Progenitor cell of endocrine pancreas (in vitro differentiated cells): ENCODE measurements around the gene PTPRR. TPM values are rescaled to one million over a fixed set of nuclear protein-coding genes. Genes with fewer than 3 reads are reported as not detected.

Experiments
- DNase-seq: peaks from one replicate; pipeline ENCODE4 v3.0.0; 2021; ENCODE audit warnings: low spot score; ENCODE audit not compliant: unreplicated experiment
- H3K27ac Mint-ChIP-seq: 2 replicates; pipeline ENCODE4 v1.8.0; 2021; ENCODE audit warnings: mild to moderate bottlenecking, moderate library complexity, mixed read lengths
- H3K27me3 Mint-ChIP-seq: 2 replicates; pipeline ENCODE4 v1.8.0; 2021; ENCODE audit warnings: mixed read lengths
- H3K36me3 Mint-ChIP-seq: 2 replicates; pipeline ENCODE4 v1.8.0; 2022; ENCODE audit warnings: mixed read lengths; ENCODE audit not compliant: insufficient read depth
- H3K4me1 Mint-ChIP-seq: 2 replicates; pipeline ENCODE4 v1.8.0; 2021; ENCODE audit warnings: low read depth, mixed read lengths
- H3K4me3 Mint-ChIP-seq: 2 replicates; pipeline ENCODE4 v1.8.0; 2021; ENCODE audit warnings: low read depth, mild to moderate bottlenecking, moderate library complexity, mixed read lengths
- H3K9me3 Mint-ChIP-seq: 2 replicates; pipeline ENCODE4 v1.8.0; 2021; ENCODE audit warnings: low read depth, mixed read lengths
- CTCF ChIP-seq: fragments of 200-600 bp; sonication (generic); IDR thresholded peaks from one replicate; pipeline ENCODE4 v1.5.0; 2021; ENCODE audit warnings: antibody characterized with exemption, mild to moderate bottlenecking; ENCODE audit not compliant: unreplicated experiment
- total RNA-seq: library from RNA; stranded (reverse); gene quantifications from 2 replicates; pipeline ENCODE4 v1.2.1, GENCODE V29; 2021

The PTPRR gene
- total RNA-seq, 1 donor from 2014 or later: 0.38 TPM

GRCh38 chr12:70892593-70892992 lies 27.9 kb downstream of the PTPRR start:
- Mint-ChIP-seq H3K27me3 (no peaks in the 10 kb centered on the region), H3K9me3 (peaks cover 4% of the 10 kb centered on the region), H3K4me3 (no peak overlapping the region), H3K36me3 (no peaks in the 10 kb centered on the region), H3K4me1 (no peaks in the 10 kb centered on the region), H3K27ac (no peak overlapping the region)
- TF ChIP-seq CTCF: no peak
- DNase-seq: no peak

DNA sequence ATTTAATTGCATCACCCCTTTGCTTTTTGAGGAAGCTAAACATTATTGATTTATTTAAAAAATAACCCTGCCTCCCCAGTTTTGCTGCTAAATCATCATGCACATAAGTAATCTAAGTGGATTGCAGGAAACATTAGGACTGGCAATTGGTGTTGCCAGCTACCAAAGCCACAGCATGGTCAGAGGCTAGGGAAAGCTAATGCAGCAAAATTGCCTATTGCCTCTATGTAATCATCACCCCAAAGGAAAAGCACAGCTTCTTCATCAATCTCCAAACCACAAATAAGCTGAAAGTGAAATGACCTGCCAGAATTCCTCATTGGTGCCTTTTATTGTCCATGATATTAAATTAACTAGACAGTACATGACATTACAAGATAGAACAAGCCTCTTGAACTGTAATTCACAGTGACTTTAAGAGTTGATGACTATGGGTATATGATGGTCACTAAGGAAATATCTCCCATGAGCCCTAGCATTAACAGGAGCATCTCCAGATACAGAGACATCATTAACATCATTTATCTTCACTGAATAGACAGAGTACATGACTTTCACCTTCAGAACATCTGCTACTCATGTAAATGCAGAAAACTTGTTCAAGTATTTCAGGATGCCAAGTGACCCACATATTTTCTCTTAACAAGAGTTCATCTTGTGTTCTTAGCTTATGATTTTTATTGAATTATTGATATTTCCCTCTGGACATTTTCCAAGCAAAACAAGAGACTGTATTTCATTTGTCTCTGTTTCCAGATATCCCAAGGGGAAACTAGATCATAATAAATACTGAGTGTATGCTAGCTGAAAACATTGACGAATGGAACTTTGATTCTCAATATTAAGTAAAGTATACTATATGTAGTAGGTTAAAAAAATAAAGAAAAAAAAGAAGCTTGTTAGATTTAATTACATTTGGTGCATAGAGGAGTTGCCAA lies 29.4 kb downstream of the PTPRR start:
- Mint-ChIP-seq H3K4me1 (no peaks in the 10 kb centered on the region), H3K4me3 (no peak overlapping the region), H3K27ac (no peak overlapping the region), H3K36me3 (no peaks in the 10 kb centered on the region), H3K9me3 (peaks cover 1% of the 10 kb centered on the region), H3K27me3 (no peaks in the 10 kb centered on the region)
- no peak for DNase-seq
- no peak for TF ChIP-seq CTCF

DNA sequence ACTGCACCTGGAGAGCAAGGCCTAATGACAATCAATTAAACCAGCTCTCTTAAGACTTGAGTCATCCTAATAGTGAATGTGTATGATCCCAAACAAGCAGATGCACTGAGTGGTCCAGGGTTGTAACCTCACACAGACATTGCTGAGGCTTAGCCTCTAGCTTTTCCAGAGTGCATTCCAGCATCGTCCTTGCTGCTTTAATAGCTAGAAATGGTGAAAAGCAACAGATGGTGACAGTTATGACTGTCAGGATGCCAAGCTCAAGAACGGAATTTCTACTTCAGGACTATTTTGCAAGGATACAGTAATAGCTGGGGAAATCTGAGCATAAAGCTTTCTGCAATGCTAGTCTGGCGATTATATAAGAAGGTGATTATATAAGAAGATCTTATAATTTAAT lies 34.6 kb downstream of the PTPRR start:
- Mint-ChIP-seq H3K36me3 (no peaks in the 10 kb centered on the region), H3K27ac (no peak overlapping the region), H3K9me3 (no peaks in the 10 kb centered on the region), H3K27me3 (no peaks in the 10 kb centered on the region), H3K4me1 (no peaks in the 10 kb centered on the region), H3K4me3 (no peak overlapping the region)
- no peak for TF ChIP-seq CTCF
- no peak for DNase-seq

- no peak for TF ChIP-seq CTCF
- no peaks in the 10 kb centered on the region for H3K27me3 Mint-ChIP-seq
- no peak overlapping the region for H3K4me3 Mint-ChIP-seq
- no peaks in the 10 kb centered on the region for H3K9me3 Mint-ChIP-seq
- no peak for DNase-seq
- no peaks in the 10 kb centered on the region for H3K4me1 Mint-ChIP-seq
- no peaks in the 10 kb centered on the region for H3K36me3 Mint-ChIP-seq
- H3K27ac Mint-ChIP-seq: no peak overlapping the region
Measured at GRCh38 chr12:70883855-70884254, 36.7 kb downstream of the PTPRR start.

GRCh38 chr12:70880744-70881143 lies 39.8 kb downstream of the PTPRR start:
- H3K4me3 Mint-ChIP-seq: no peak overlapping the region
- no peaks in the 10 kb centered on the region for H3K27me3 Mint-ChIP-seq
- no peak overlapping the region for H3K27ac Mint-ChIP-seq
- H3K9me3 Mint-ChIP-seq: no peaks in the 10 kb centered on the region
- H3K4me1 Mint-ChIP-seq: no peaks in the 10 kb centered on the region
- DNase-seq: no peak
- TF ChIP-seq CTCF: no peak
- no peaks in the 10 kb centered on the region for H3K36me3 Mint-ChIP-seq
